Fibroblast of villous mesenchyme (primary cell): ENCODE measurements around the gene MAP2K5. TPM values are rescaled to one million over a fixed set of nuclear protein-coding genes. Genes with fewer than 3 reads are reported as not detected.

Source experiments
- DNase-seq: peaks from one replicate; pipeline ENCODE4 v3.0.0-alpha.2; 2010; ENCODE audit warnings: low read depth
- H3K4me3 ChIP-seq: 2 replicates; pipeline ENCODE4 v1.5.1; 2011; ENCODE audit warnings: low read depth, mild to moderate bottlenecking, low read length
- total RNA-seq: library from RNA; depleted of rRNA; stranded (reverse); fragments of >200 nt; gene quantifications from 2 replicates; pipeline ENCODE4 v1.2.3, GENCODE V29; 2012
- TF ChIP-seq, protein P1 (sequence below): IDR thresholded peaks from 2 replicates; pipeline ENCODE4 v1.5.1; 2012; ENCODE audit warnings: low read depth, mild to moderate bottlenecking, low read length; ENCODE audit not compliant: insufficient read depth

Gene MAP2K5
- total RNA-seq, 1 donor = 6.9 TPM

DNA sequence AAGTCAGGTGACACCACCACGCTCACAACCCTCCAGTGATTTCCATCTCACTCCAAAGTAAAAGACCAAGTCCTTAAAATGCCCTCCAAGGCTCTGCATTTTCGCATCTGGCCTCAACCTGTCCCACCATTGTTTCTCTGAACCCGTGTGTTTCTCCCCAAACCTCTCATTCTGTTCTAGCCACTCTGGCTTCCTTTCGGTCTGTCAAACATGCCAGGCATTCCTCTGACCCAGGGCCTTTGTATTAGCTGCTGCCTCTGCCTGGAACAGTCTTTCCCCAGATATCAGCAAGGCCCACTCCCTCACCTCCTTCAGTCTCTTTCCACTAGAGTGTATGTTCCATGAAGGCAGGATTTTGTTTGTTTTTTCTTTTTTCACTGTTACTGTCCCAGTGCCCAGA, 16.0 kb downstream of the MAP2K5 start:
- no peak for DNase-seq
- no peak overlapping the region for H3K4me3 ChIP-seq
- TF ChIP-seq, protein P1, sequence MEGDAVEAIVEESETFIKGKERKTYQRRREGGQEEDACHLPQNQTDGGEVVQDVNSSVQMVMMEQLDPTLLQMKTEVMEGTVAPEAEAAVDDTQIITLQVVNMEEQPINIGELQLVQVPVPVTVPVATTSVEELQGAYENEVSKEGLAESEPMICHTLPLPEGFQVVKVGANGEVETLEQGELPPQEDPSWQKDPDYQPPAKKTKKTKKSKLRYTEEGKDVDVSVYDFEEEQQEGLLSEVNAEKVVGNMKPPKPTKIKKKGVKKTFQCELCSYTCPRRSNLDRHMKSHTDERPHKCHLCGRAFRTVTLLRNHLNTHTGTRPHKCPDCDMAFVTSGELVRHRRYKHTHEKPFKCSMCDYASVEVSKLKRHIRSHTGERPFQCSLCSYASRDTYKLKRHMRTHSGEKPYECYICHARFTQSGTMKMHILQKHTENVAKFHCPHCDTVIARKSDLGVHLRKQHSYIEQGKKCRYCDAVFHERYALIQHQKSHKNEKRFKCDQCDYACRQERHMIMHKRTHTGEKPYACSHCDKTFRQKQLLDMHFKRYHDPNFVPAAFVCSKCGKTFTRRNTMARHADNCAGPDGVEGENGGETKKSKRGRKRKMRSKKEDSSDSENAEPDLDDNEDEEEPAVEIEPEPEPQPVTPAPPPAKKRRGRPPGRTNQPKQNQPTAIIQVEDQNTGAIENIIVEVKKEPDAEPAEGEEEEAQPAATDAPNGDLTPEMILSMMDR = no peak

DNA sequence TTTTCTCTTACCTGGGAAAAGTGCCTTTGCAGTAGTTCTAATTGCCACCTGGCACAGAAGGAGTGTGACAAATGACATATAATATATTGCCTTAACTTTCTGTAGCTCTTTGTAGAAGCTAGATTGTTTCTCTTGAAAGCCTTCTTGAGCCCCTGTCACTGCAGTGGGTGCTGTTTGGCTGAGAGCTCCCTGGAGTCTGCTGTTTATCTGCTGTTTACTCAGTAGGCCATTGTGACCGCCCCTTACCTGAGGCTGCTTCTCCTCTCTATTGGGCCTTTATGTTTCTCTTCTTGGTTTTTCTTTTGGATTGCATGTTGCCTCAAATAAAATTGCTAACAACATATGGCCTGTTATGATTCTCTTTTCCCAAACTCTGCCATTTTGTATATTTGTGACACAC, 16.7 kb downstream of the MAP2K5 start:
- no peak for DNase-seq
- TF ChIP-seq, protein P1 = no peak
- H3K4me3 ChIP-seq = no peak overlapping the region

DNA sequence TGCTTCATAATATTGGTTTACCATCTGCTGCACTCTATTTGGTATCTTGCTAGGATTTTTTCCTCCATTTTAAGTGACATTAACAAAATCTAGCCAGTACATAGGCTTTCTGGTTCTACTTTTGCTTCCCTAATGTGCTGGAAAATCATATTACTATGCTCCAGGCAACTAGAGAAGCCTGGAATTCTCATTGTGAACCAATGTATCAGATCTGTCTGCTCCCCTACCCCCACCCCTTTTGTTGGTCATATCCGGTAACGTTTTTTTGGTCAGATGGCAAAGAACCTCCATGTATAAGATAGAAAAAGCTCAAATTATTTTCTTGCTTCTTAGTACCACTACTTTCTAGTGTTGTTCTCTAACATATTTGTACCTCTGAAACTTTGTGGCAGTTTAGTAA, 17.1 kb downstream of the MAP2K5 start:
- H3K4me3 ChIP-seq = no peak overlapping the region
- TF ChIP-seq, protein P1 = no peak
- DNase-seq = no peak

DNA sequence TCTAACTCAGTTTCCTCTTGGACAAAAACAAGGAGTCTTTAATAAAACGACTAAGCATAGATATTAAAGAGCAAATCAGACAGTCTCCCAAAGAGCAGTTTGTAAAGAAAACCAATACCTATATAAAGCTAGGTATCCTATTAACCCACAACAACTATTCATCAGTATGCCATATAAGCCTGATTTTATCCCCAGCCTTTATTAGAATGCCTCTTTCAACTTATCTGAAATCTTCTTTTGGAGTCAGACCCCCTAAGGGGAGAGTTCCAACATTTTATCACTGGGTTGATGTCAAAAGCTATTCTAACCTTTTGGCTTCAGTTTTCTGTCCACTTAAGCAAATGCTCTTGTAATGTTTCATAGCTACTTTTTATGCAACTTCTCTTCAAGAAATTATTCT, 17.8 kb downstream of the MAP2K5 start:
- TF ChIP-seq, protein P1 = no peak
- H3K4me3 ChIP-seq = no peak overlapping the region
- no peak for DNase-seq

DNA sequence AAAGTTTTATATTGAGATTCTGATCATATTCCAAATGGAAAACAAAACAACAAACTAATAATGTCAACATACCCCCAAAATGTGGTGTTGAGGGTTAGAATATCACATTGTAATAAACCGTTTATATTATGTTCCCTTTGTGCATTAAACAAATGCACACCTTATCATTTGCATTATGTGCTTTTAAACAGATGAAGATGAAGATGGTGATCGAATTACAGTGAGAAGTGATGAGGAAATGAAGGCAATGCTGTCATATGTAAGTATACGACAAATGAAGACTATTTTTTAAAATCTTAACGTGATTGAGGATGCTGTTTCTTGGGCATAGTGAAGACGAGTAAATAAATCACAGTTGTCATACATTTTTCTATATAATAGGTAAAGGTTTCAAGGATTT, 20.6 kb downstream of the MAP2K5 start:
- DNase-seq = no peak
- no peak overlapping the region for H3K4me3 ChIP-seq
- TF ChIP-seq, protein P1 = no peak

DNA sequence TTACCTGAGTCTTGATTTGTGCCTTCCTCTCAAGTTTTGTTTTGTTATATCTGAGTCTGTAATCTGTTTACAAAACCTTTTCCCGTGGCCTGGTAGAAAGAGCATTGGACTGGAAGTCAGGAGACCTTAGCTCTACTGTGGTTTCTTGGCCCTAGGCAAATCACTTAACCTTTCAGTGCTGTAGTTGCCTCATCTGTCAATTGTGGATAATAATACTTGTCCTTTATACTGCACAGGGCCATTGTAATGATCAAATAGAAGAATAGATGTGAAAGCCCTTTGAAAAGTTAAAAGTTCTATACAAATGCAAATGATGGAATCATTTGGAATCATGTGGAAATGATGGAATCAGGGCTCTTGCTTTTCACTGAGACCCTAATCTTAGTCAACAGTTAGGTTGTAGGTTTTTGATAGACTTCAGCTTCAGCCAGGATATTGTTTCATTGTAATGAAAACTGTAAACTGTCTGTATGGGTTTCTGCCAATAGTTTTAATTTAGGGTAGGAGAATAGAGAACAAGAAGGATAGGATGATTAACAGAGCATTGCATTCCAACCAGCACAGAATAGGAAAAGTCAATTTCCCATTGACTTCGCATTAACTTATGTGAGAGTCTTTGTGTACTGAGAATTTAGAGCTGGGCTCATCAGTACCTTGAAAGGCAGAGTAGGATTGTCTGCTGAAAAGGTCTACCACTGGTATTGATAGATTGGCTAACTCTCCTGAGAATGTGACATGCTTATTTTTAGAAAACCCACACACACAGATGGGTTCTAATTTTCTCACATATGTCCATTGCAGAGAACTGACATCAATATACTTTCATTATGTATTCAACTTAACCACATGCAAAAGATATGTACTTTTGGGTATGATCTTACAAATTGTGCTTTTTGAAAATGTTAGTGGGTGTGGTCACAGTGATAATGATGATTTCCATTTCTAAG, 21.8 kb downstream of the MAP2K5 start:
- TF ChIP-seq, protein P1 = no peak
- H3K4me3 ChIP-seq = no peak overlapping the region
- DNase-seq = no peak
